PFSK-1 (cell line): ENCODE measurements around the gene LGI2.

Experiments
- FOXP2 ChIP-seq: optimal IDR thresholded peaks from 2 replicates; pipeline ENCODE3; 2011; ENCODE audit warnings: borderline replicate concordance, control low read depth, inconsistent platforms; ENCODE audit not compliant: insufficient read depth; ENCODE audit errors: extremely low read length, extremely low read depth
- POLR2AphosphoS5 ChIP-seq: IDR thresholded peaks from 2 replicates; pipeline ENCODE4 v1.6.1; 2012; ENCODE audit warnings: low read depth, mild to moderate bottlenecking, control low read depth, low read length, moderate library complexity
- REST ChIP-seq, 2 experiments: IDR thresholded peaks; 2 replicates each; pipeline versions ENCODE4 v1.6.1 to v1.8.0; 2011 to 2012; ENCODE audit warnings: low read depth in 2 of 2, low read length in 2 of 2, control low read depth in 1 of 2, inconsistent platforms in 1 of 2, mild to moderate bottlenecking in 1 of 2, moderate library complexity in 1 of 2; ENCODE audit not compliant: insufficient read depth in 1 of 2
- SIN3A ChIP-seq: IDR thresholded peaks from 2 replicates; pipeline ENCODE4 v1.6.1; 2012; ENCODE audit warnings: mild to moderate bottlenecking, low read length, moderate library complexity, borderline replicate concordance; ENCODE audit not compliant: insufficient read depth
- TAF1 ChIP-seq: IDR thresholded peaks from 2 replicates; pipeline ENCODE4 v1.6.1; 2012; ENCODE audit warnings: low read length, control low read depth, borderline replicate concordance; ENCODE audit not compliant: insufficient read depth

Gene LGI2

GRCh38 chr4:25031077-25031621 is 403 bp upstream of the LGI2 start:
- TF ChIP-seq SIN3A (no peak), FOXP2 (no peak), POLR2AphosphoS5 (no peak), REST (IDR thresholded peaks at IDR 0.05; ENCODE audit: insufficient read depth in 1 of 2, low read depth in 2 of 2, low read length in 2 of 2) (no peak), TAF1 (no peak)

- TF ChIP-seq TAF1 (no peak), REST (IDR thresholded peaks at IDR 0.05; ENCODE audit: insufficient read depth in 1 of 2, low read depth in 2 of 2, low read length in 2 of 2) (no peak), SIN3A (no peak), POLR2AphosphoS5 (no peak), FOXP2 (no peak)
Observed at GRCh38 chr4:25029479-25030276, 1.1 kb downstream of the LGI2 start.

GRCh38 chr4:25028851-25029250 is 1.9 kb downstream of the LGI2 start:
- TF ChIP-seq TAF1: no peak
- TF ChIP-seq POLR2AphosphoS5: no peak
- no peak for TF ChIP-seq REST (IDR thresholded peaks at IDR 0.05; ENCODE audit: insufficient read depth in 1 of 2, low read depth in 2 of 2, low read length in 2 of 2)
- no peak for TF ChIP-seq SIN3A
- no peak for TF ChIP-seq FOXP2

GRCh38 chr4:25022766-25023165 is 8.0 kb downstream of the LGI2 start:
- TF ChIP-seq FOXP2 (no peak), TAF1 (no peak), REST (IDR thresholded peaks at IDR 0.05; ENCODE audit: insufficient read depth in 1 of 2, low read depth in 2 of 2, low read length in 2 of 2) (no peak), POLR2AphosphoS5 (no peak), SIN3A (no peak)
